ENCODE results near the gene SNRPD3.
"Not testable (repeated sequence)": the region's sequence is repeated elsewhere in the genome, so short reads cannot be mapped to it uniquely, and the experiment has no call there.

SNRPD3 gene

GRCh38 chr22:24555165-24556039 lies at the start of gene SNRPD3:
TSS of gene SNRPD3 (plus strand) at chr22:24555999. CDS start at chr22:24557675, 1,676 bp downstream.
- DNase-seq, result peak; percentile 97 to 99

- DNase-seq, result no peak
Observed at GRCh38 chr22:24506802-24507438, 48.9 kb upstream of the SNRPD3 start.

DNA sequence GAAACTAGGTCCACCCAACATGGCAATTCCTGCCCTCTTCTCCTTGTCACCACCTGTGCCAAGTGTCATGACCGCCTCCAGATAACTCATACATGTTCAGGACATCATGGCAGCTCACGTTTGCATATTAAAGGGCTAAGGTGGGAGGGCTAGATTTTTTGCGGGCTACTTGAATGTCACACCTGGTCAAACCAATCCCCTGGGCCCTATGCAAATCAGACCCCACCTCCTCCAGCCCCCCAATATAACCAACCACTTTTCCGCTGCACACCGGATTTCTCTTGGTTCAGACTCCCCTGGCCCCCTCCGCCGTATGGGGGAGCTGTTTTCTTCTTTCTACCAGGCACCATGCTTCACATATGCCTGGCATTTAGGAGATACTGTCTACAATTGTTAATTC lies 48.1 kb upstream of the SNRPD3 start:
- DNase-seq, result no peak

- peak in 1 of 2 experiments; percentile 12 for DNase-seq
Observed at GRCh38 chr22:24510637-24511625, 44.9 kb upstream of the SNRPD3 start.

DNA sequence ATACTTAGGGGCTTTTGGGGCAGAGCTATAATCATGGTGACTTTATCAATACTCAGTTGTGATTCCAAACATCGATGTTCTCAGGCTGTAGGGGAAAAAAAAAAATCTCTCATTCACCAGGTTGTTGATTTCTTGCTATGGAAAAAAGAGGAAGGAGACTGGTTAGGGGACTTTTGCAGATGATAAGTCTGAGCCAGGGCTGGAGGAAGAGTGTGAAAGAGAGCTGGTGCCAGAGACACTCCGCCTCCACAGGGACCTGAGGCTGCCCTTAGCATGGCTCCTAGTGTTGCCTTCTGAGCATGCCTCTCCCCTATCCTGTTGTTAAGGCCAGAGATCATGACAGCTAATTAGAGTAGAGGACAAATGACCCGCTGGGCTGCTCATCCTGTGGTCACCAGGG lies 43.8 kb upstream of the SNRPD3 start:
- DNase-seq, result no peak

DNA sequence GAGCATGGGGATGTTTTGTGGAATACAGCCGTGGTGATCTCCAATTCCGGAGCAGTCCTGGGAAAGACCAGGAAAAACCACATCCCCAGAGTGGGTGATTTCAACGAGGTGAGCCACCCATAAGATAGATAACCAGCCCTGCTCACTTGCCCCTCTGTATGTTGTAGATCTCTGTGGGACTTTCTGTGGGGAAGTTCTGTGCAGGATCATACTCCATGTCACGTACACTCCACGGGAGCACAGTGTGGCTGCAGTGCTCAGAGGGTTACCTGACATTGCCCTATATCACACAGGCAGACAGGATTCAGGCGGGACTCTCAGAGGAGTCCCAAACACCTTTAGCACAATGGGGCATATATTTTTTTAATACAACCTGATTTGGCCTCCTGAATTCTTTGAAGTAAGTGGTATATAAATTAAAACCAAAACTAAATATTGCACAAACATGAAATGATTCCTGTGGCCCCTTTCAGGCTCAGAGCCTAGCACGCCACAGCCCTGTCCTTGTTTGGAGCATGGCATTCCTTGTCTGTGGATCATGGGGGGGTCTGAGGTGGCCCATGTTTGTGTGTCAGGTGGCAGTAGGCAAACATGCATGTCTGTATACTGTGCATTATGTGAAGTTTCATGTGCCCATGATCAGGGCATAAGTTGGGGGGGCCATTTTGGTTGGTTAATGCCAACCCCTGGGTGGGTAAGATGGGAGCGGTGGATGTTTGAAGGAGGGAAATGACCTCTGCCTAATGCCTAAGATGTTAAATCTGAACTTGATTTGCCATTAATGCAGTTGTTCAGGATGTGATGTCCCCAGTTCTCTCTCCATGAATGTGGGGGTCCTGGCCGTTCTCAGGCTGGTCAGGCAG lies 42.2 kb upstream of the SNRPD3 start:
- DNase-seq, result no peak

DNA sequence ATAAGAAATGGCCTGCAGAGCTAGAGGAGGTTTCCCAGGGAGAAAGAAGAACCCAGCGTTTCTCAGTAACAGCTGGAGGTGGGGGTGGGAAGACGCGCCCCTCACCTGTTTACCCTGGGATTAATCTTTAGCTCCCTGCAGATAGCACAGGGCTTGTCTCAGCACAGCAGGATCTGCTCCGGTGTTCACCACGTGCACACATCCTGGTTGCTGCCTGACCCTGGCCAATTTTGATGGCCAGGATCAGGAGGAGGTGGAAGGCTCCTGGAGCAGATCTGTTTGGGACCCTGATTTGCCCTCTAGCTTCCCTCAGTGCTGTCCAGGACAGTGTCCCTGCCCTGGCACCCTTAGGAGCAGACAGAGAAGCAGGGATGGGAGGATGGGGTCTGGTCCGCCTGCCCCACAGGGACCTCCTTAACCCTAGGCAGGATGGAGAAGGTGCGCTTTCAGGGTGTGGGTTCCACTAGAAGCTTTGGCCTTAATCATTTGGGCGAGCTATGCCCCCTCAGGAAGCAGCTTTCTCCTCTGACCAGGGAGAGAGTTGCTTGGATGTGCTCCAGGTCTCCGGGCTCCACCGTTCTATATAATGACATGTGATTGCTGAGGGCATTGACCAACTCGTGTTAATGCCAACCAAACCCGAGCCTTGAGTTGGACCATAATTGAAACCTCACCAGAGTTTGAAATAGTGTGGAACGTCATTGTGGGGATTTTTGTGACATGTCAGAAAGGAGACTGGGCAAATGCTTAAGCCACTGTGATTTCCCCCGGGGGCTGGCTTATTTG lies 41.4 kb upstream of the SNRPD3 start:
- no peak for DNase-seq

DNA sequence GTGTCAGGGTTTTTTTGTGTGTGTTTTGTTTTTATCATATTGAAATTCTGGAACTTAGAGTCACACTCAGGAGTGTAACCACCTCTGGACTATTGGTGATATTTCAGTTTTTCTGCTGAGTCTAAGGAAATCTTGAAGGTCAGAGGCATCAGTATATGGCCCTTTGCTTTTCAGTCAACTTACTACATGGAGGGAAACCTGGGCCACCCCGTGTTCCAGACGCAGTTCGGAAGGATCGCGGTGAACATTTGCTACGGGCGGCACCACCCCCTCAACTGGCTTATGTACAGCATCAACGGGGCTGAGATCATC lies 40.8 kb upstream of the SNRPD3 start:
- no peak for DNase-seq

- no peak for DNase-seq
Observed at GRCh38 chr22:24516301-24516737, 39.5 kb upstream of the SNRPD3 start.

GRCh38 chr22:24517446-24517845 lies 38.4 kb upstream of the SNRPD3 start:
- peak in 1 of 2 experiments; percentile 25 for DNase-seq

- DNase-seq, result no peak
Observed at GRCh38 chr22:24518228-24518627, 37.6 kb upstream of the SNRPD3 start.

GRCh38 chr22:24518771-24519485 lies 36.9 kb upstream of the SNRPD3 start:
- DNase-seq, result no peak

GRCh38 chr22:24519496-24519895 lies 36.3 kb upstream of the SNRPD3 start:
- no peak for DNase-seq

GRCh38 chr22:24521791-24522245 lies 34.0 kb upstream of the SNRPD3 start:
- DNase-seq, result peak in 1 of 2 experiments; percentile 28

- DNase-seq, result no peak
Observed at GRCh38 chr22:24523873-24524272, 31.9 kb upstream of the SNRPD3 start.

DNA sequence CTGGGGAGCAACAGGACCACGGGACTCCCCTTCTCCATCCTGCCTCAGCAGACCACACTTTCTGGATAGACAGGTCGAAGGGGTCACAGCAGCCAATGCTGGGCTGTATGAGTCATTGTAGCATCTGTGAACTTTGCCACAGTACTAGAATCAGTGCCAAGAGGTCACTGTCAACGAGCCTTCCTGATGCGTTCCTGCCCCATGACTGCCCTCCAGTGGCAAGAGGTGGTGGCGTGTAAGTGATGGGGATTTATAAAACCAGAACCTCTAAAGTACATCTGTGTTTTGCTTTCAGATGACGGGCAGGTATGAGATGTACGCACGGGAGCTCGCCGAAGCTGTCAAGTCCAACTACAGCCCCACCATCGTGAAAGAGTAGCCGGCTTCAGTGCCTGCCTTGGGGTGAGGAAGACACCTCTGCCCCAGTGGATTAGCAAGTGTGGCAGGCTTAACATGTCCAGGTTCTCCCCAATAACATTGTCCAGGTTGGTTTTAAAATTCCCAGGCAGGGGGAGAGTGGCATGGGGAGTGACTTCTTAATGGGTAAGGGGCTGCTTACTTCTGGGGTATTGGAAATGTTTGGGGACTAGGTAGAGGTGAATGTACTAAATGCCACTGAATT lies 30.3 kb upstream of the SNRPD3 start:
- DNase-seq, result peak; percentile 61 to 76

DNA sequence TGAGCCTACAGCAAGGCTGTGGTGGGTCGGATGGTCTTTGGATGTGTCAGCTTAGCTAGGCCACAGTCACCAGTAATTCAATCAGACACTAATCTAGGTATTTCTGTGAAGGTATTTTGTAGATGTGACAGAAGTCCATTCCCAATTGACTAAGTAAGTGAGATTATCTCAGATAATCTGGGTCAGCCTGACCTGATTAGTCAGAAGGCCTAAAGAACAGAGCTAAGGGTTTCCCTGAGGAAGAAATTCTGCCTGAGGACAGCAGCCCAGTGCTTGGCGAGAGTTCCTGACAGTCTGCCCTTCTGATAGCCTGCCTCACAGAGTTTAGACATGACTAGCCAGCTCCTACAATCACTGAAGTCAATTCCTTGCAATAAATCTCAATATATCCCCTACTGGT lies 29.6 kb upstream of the SNRPD3 start:
- DNase-seq, result no peak

GRCh38 chr22:24529898-24530297 lies 25.9 kb upstream of the SNRPD3 start:
- no peak for DNase-seq

DNA sequence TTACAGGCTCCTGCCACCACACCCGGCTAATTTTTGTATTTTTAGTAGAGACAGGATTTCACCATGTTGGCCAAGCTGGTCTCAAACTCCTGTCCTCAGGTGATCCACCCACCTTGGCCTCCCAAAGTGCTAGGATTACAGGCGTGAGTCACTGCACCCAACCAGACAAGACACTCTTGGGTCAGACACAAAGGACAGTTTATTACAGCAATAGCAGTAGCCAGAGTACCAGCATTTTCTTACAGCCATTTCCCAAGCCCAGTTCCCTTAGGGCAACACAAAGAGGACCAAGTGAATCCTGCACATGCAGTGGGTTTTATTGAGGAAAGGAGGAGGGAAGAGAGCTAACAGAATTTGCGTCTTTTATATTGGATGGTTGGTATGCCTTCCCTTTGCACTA lies 24.8 kb upstream of the SNRPD3 start:
- not testable (repeated sequence) for DNase-seq

DNA sequence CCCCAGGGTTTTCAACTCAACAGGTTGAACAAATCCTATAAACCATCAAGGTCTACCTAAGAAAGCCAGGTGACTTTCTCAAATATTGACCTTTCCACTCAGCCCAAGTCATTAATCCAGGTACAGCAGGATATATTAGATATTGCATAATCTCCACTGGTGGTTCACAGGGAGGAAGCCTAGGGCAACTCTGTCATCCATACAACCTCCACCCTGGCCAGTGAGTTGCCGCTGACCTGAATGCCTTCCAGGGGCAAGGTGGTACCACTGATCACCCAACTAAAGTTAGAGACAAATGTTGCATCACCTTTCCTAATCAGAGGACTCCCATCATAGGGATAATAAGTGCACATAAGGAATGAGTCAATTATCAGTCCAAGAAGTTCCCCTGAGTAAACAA lies 23.7 kb upstream of the SNRPD3 start:
- DNase-seq, result no peak
